Breast epithelium (tissue), 4 donors: Measurements from ENCODE around the gene FBL. TPM values are rescaled to one million over a fixed set of nuclear protein-coding genes. Genes with fewer than 3 reads are reported as not detected.

ENCODE experiments used
- DNase-seq, 2 donors: peaks; one replicate each; pipeline ENCODE4 v3.0.0-alpha.2; 2019; ENCODE audit warnings: low spot score in 2 of 2
- H3K27ac ChIP-seq, 2 donors: fragments of 200-600 bp; sonication (generic) in 1 of 2; one replicate each; pipeline ENCODE4 v1.5.1; 2016 to 2019; ENCODE audit warnings: mild to moderate bottlenecking in 1 of 2
- H3K27me3 ChIP-seq, 2 donors: fragments of 200-600 bp; sonication (generic) in 1 of 2; one replicate each; pipeline versions ENCODE4 v1.5.1 to v1.6.0; 2017 to 2019; ENCODE audit warnings: control low read depth in 1 of 2, mild to moderate bottlenecking in 1 of 2
- H3K36me3 ChIP-seq: fragments of 200-600 bp; one replicate; pipeline ENCODE4 v1.5.1; 2019
- H3K4me1 ChIP-seq, 2 donors: fragments of 200-600 bp; sonication (generic); one replicate each; pipeline ENCODE4 v1.5.1; 2016 to 2019; ENCODE audit warnings: control low read depth in 1 of 2
- H3K4me3 ChIP-seq, 3 donors: fragments of 200-600 bp; sonication (generic); 1 replicate in 2 of 3; 2 replicates in 1 of 3; pipeline ENCODE4 v1.5.1; 2016 to 2019; ENCODE audit warnings: mild to moderate bottlenecking in 3 of 3, moderate library complexity in 2 of 3
- H3K9me3 ChIP-seq, 2 donors: fragments of 200-600 bp; sonication (generic) in 1 of 2; one replicate each; pipeline ENCODE4 v1.5.1; 2016 to 2019; ENCODE audit warnings: control low read depth in 1 of 2
- POLR2A ChIP-seq: fragments of 450-650 bp; IDR thresholded peaks from one replicate; pipeline ENCODE4 v1.6.1; 2016; ENCODE audit warnings: antibody characterized with exemption, mild to moderate bottlenecking, moderate library complexity
- POLR2AphosphoS5 ChIP-seq, 3 donors: sonication (generic); formaldehyde crosslinking; IDR thresholded peaks; one replicate each; pipeline ENCODE4 v1.6.1; 2017; ENCODE audit warnings: antibody characterized with exemption in 3 of 3
- intact Hi-C: fragments of 100-400 bp; cut with DNase I; formaldehyde crosslinking; loops from one replicate; pipeline ENCODE4 v1.15.1; 2023; ENCODE audit warnings: low total_unique reads
- total RNA-seq, 3 donors: library from RNA; depleted of rRNA; stranded (reverse); fragments of >200 nt; gene quantifications; one replicate each; pipeline ENCODE4 v1.1.0, GENCODE V29; 2016
- TF ChIP-seq, protein P1 (sequence below), 3 donors: fragments of 450-650 bp; IDR thresholded peaks; one replicate each; pipeline ENCODE4 v1.5.1; 2016 to 2017; ENCODE audit warnings: antibody characterized with exemption in 3 of 3, mild to moderate bottlenecking in 3 of 3, moderate library complexity in 3 of 3

The FBL gene
- total RNA-seq, 3 donors from 2014 or later: 111 to 217 (median 145) TPM

DNA sequence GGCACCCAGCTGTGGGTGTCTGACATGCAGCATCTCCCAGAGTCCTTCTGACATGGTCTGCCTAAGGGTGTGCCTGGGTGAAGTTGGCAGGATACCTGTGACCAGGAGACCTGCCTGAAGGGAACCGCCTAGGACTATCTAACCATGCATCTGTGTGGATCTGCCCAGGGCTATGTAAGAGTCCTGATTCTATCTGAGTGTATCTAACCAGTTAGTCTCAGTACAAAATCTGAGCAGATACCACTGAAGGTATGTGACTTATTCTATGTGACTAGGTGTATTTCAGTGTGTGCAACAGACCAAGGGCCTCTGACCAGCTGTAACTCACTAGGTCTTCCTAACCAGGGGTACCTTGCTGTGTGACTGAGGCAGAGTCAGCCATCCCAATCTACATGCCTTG, 28.2 kb upstream of the FBL start:
- Histone ChIP-seq H3K4me3 (no peak overlapping the region), H3K36me3 (no peaks in the 10 kb centered on the region), H3K27ac (no peak overlapping the region), H3K27me3 (no peaks in the 10 kb centered on the region), H3K9me3 (no peaks in the 10 kb centered on the region), H3K4me1 (no peaks in the 10 kb centered on the region)
- DNase-seq: no peak
- no peak for TF ChIP-seq POLR2A
- TF ChIP-seq, protein P1, sequence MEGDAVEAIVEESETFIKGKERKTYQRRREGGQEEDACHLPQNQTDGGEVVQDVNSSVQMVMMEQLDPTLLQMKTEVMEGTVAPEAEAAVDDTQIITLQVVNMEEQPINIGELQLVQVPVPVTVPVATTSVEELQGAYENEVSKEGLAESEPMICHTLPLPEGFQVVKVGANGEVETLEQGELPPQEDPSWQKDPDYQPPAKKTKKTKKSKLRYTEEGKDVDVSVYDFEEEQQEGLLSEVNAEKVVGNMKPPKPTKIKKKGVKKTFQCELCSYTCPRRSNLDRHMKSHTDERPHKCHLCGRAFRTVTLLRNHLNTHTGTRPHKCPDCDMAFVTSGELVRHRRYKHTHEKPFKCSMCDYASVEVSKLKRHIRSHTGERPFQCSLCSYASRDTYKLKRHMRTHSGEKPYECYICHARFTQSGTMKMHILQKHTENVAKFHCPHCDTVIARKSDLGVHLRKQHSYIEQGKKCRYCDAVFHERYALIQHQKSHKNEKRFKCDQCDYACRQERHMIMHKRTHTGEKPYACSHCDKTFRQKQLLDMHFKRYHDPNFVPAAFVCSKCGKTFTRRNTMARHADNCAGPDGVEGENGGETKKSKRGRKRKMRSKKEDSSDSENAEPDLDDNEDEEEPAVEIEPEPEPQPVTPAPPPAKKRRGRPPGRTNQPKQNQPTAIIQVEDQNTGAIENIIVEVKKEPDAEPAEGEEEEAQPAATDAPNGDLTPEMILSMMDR (IDR thresholded peaks at IDR 0.05): no peak
- TF ChIP-seq POLR2AphosphoS5 (IDR thresholded peaks at IDR 0.05): no peak
- intact Hi-C loops: no loop called here

DNA sequence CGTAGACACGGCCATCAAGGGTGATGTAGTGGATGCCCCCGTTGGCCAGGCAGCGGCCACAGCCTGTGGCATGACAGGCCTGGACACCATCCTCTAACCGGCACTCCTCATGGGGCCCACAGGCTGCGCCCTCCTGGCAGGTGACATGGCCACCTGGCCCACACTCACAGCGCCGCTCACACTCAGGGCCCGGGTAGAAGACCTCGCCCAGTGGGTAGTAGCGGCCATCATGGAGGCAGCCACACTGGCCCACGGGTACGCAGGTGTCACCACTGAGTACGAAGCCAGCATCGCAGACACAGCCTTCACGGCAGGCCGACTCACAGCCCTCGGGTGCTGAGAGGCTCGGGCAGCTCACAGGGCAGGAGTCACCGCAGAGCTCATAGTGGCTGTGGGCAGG, 27.2 kb upstream of the FBL start:
- Histone ChIP-seq H3K9me3 (no peaks in the 10 kb centered on the region), H3K27me3 (no peaks in the 10 kb centered on the region), H3K27ac (no peak overlapping the region), H3K4me3 (no peak overlapping the region), H3K36me3 (no peaks in the 10 kb centered on the region), H3K4me1 (no peaks in the 10 kb centered on the region)
- DNase-seq: no peak
- intact Hi-C loops: no loop called here
- TF ChIP-seq, protein P1 (IDR thresholded peaks at IDR 0.05): no peak
- no peak for TF ChIP-seq POLR2A
- no peak for TF ChIP-seq POLR2AphosphoS5 (IDR thresholded peaks at IDR 0.05)

- H3K4me3 ChIP-seq: no peak overlapping the region
- intact Hi-C loops: no loop called here
- H3K36me3 ChIP-seq: no peaks in the 10 kb centered on the region
- no peak for DNase-seq
- no peaks in the 10 kb centered on the region for H3K27me3 ChIP-seq
- TF ChIP-seq POLR2AphosphoS5 (IDR thresholded peaks at IDR 0.05): no peak
- TF ChIP-seq, protein P1 (IDR thresholded peaks at IDR 0.05): no peak
- no peak for TF ChIP-seq POLR2A
- no peaks in the 10 kb centered on the region for H3K9me3 ChIP-seq
- no peaks in the 10 kb centered on the region for H3K4me1 ChIP-seq
- H3K27ac ChIP-seq: no peak overlapping the region
Observed at GRCh38 chr19:39871886-39872866, 26.0 kb upstream of the FBL start.

DNA sequence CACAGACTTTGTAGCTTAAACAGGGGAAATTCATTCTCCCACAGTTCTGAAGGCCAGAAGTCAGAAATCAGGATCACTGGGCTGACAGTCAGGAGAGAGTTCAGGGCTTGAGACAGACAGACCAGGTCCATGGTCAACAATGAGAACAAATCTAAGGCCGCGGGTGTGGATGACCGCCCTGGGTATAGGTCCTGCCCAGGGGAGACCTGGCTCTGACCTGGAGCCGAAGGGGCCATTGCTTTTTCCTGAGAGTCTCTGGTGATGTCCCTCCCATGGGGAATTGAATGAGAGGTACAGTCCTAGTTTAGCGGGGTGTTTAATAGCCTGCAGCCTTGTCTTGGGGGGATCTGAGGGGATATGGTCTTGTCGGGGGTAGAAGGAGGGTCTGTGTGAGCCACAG, 25.2 kb upstream of the FBL start:
- H3K9me3 ChIP-seq: no peaks in the 10 kb centered on the region
- DNase-seq: no peak
- intact Hi-C loops: no loop called here
- H3K4me3 ChIP-seq: no peak overlapping the region
- H3K27ac ChIP-seq: no peak overlapping the region
- TF ChIP-seq POLR2A (no peak), POLR2AphosphoS5 (IDR thresholded peaks at IDR 0.05) (no peak)
- TF ChIP-seq, protein P1 (IDR thresholded peaks at IDR 0.05): no peak
- H3K4me1 ChIP-seq: no peaks in the 10 kb centered on the region
- H3K27me3 ChIP-seq: no peaks in the 10 kb centered on the region
- no peaks in the 10 kb centered on the region for H3K36me3 ChIP-seq

DNA sequence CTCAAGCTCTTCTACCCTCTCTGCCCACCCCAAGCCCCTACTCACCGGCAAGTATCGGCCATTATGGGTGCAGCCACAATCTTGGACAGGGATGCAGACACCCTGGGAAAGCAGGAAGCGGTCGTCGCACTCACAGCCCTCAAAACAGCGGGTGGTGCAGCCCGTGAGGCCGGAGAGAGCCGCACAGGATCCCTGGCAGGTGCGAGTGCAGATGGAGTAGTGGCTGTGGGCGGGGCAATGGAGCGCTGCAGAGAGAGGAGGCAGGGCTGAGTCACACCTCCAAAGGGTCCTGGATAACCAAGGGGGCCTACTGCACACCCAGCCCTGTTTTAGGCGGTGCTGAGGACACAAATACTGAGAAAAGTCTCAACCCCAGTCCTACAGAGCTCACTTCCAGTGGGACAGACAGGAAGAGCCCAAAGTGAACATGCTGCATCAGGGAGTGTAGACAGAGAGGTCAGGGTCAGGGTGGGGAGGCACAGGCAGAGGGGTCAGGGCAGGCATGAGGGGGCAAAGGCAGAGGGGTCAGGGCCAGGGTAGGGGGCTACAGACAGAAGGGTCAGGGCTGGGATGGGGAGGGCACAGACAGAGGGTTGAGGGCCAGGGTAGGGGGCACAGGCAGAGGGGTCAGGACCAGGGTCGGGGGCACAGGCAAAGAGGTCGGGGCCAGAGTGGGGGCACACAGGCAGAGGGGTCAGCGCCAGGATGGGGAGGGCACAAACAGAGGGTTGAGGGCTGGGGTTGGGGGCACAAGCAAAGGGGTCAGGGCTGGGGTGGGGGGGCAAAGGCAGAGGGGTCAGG, 24.2 kb upstream of the FBL start:
- Histone ChIP-seq H3K27me3 (no peaks in the 10 kb centered on the region), H3K4me3 (no peak overlapping the region), H3K9me3 (no peaks in the 10 kb centered on the region), H3K4me1 (no peaks in the 10 kb centered on the region), H3K36me3 (no peaks in the 10 kb centered on the region), H3K27ac (no peak overlapping the region)
- DNase-seq: no peak
- no peak for TF ChIP-seq POLR2AphosphoS5 (IDR thresholded peaks at IDR 0.05)
- no peak for TF ChIP-seq POLR2A
- TF ChIP-seq, protein P1 (IDR thresholded peaks at IDR 0.05): no peak
- intact Hi-C loops: no loop called here
